Activated CD8-positive, alpha-beta memory T cell treated with anti-CD3 and anti-CD28 coated beads for 1 hour (primary cell): ENCODE data around the gene FUT3.
"Not testable (repeated sequence)": the region's sequence is repeated elsewhere in the genome, so short reads cannot be mapped to it uniquely, and the experiment has no call there.

Source experiments
- DNase-seq, 2 donors: peaks; one replicate each; pipeline ENCODE4 v3.0.0-alpha.2; 2020; ENCODE audit warnings: low read depth in 1 of 2; ENCODE audit errors: extremely low read depth in 1 of 2

FUT3 gene

GRCh38 chr19:5850189-5850588, 1.1 kb downstream of the FUT3 start:
- no peak for DNase-seq

GRCh38 chr19:5848621-5849020, 2.6 kb downstream of the FUT3 start:
- not testable (repeated sequence) for DNase-seq

- not testable (repeated sequence) for DNase-seq
These were observed 3.4 kb downstream of the FUT3 start for GRCh38 chr19:5847846-5848245.

- DNase-seq, result no peak
These were observed 6.5 kb downstream of the FUT3 start for GRCh38 chr19:5844456-5845433.

- no peak for DNase-seq
These were observed 7.8 kb downstream of the FUT3 start for GRCh38 chr19:5843295-5843927.

- DNase-seq, result not testable (repeated sequence)
These were observed 9.5 kb downstream of the FUT3 start for GRCh38 chr19:5841735-5842111.

- DNase-seq, result no peak
These were observed 11.9 kb downstream of the FUT3 start, which contains the start of gene FUT6 for GRCh38 chr19:5839065-5840017. Gene FUT6 (minus strand): TSS chr19:5839702. CDS start chr19:5832567, 7,135 bp downstream.

- no peak for DNase-seq
These were observed 12.7 kb downstream of the FUT3 start for GRCh38 chr19:5838353-5839064.

- DNase-seq, result no peak
These were observed 13.4 kb downstream of the FUT3 start for GRCh38 chr19:5837761-5838352.

GRCh38 chr19:5832527-5833216, 18.6 kb downstream of the FUT3 start:
- DNase-seq, result no peak

GRCh38 chr19:5832061-5832460, 19.2 kb downstream of the FUT3 start:
- no peak for DNase-seq

GRCh38 chr19:5831159-5831558, 20.1 kb downstream of the FUT3 start:
- DNase-seq, result no peak

- DNase-seq, result no peak
These were observed 21.5 kb downstream of the FUT3 start for GRCh38 chr19:5829567-5830310.

- no peak for DNase-seq
These were observed 22.3 kb downstream of the FUT3 start for GRCh38 chr19:5828661-5829566.

GRCh38 chr19:5827891-5828660, 23.2 kb downstream of the FUT3 start:
- peak; percentile 81 to 89 for DNase-seq

GRCh38 chr19:5827342-5827890, 23.8 kb downstream of the FUT3 start:
- no peak for DNase-seq
